Kidney epithelial cell (primary cell): ENCODE data around the gene MPC1. TPM values are rescaled to one million over a fixed set of nuclear protein-coding genes. Genes with fewer than 3 reads are reported as not detected.
A peak's percentile ranks its signal among the peaks of the same experiment; 100 is the strongest.
"Not testable (repeated sequence)": the region's sequence is repeated elsewhere in the genome, so short reads cannot be mapped to it uniquely, and the experiment has no call there.

Source experiments
- DNase-seq: peaks from one replicate; pipeline ENCODE4 v3.0.0-alpha.2; 2010; ENCODE audit warnings: low read depth
- H3K27me3 ChIP-seq: 2 replicates; pipeline ENCODE4 v1.6.0; 2011; ENCODE audit warnings: low read length; ENCODE audit not compliant: control insufficient read depth, insufficient read depth
- H3K36me3 ChIP-seq: 2 replicates; pipeline ENCODE4 v1.5.1; 2011; ENCODE audit warnings: low read length; ENCODE audit not compliant: control insufficient read depth, insufficient read depth
- H3K4me3 ChIP-seq: 2 replicates; pipeline ENCODE4 v1.5.1; 2011; ENCODE audit warnings: low read depth, mild to moderate bottlenecking, control low read depth, low read length
- CTCF ChIP-seq: IDR thresholded peaks from 2 replicates; pipeline ENCODE4 v1.5.1; 2011; ENCODE audit warnings: mild to moderate bottlenecking, moderate library complexity, low read length, control low read depth, inconsistent platforms; ENCODE audit not compliant: insufficient read depth, poor library complexity, severe bottlenecking
- total RNA-seq: library from RNA; depleted of rRNA; stranded (reverse); fragments of >200 nt; gene quantifications from 2 replicates; pipeline ENCODE4 v1.2.3, GENCODE V29; 2015

The MPC1 gene
- total RNA-seq, 1 donor from 2014 or later = 20.3 TPM

- Histone ChIP-seq H3K36me3 (no peaks in the 10 kb centered on the region), H3K4me3 (no peak overlapping the region), H3K27me3 (peaks cover under 1% of the 10 kb centered on the region)
- no peak for DNase-seq
- TF ChIP-seq CTCF = no peak
Measured at GRCh38 chr6:166388290-166389004, 5.7 kb upstream of the MPC1 start.

- no peak for DNase-seq
- Histone ChIP-seq H3K36me3 (no peaks in the 10 kb centered on the region), H3K4me3 (no peak overlapping the region), H3K27me3 (no peaks in the 10 kb centered on the region)
- TF ChIP-seq CTCF = no peak
Measured at GRCh38 chr6:166387642-166388289, 5.0 kb upstream of the MPC1 start.

GRCh38 chr6:166387098-166387497 lies 4.4 kb upstream of the MPC1 start:
- H3K36me3 ChIP-seq, H3K4me3 ChIP-seq, H3K27me3 ChIP-seq, DNase-seq: not testable (repeated sequence)

- TF ChIP-seq CTCF = no peak
- Histone ChIP-seq H3K36me3 (no peaks in the 10 kb centered on the region), H3K27me3 (no peaks in the 10 kb centered on the region), H3K4me3 (no peak overlapping the region)
- DNase-seq = no peak
Measured at GRCh38 chr6:166386111-166386510, 3.4 kb upstream of the MPC1 start.

- H3K27me3 ChIP-seq, DNase-seq, H3K36me3 ChIP-seq: not testable (repeated sequence)
- peak overlapping the region; percentile 72 for H3K4me3 ChIP-seq
Measured at GRCh38 chr6:166383802-166384363, 1.1 kb upstream of the MPC1 start.

GRCh38 chr6:166382500-166382932 lies 224 bp downstream of the MPC1 start:
- Histone ChIP-seq H3K4me3 (peak overlapping the region; percentile 78), H3K27me3 (no peaks in the 10 kb centered on the region), H3K36me3 (no peaks in the 10 kb centered on the region)
- no peak for TF ChIP-seq CTCF
- no peak for DNase-seq
